NAMALWA (cell line): Measurements from ENCODE around the gene PRKAB1.

Experiments
- DNase-seq: peaks from one replicate; pipeline ENCODE4 v3.0.0-alpha.2; 2015; ENCODE audit warnings: low spot score

PRKAB1 gene

GRCh38 chr12:119661882-119662281 lies 6.1 kb upstream of the PRKAB1 start:
- DNase-seq = no peak

DNA sequence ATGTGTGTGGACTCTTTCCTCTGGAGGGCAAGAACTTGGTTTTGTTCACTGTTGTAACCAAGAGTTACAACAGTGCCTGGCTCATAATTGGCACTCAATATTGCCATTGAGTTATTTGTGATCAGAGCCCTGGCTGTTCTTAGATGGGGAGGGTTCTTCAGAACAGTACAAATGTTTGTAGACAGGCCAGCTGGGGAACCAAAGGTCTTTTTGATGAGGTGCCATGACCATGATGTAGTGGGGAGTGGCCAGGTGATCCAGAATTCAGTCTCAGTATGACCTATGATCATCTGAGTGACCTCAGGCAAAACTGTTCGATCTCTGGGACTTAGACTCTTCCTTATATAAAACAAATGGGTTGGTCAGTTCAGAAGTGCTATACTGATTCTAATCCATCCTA lies 3.3 kb upstream of the PRKAB1 start:
- DNase-seq = no peak

DNA sequence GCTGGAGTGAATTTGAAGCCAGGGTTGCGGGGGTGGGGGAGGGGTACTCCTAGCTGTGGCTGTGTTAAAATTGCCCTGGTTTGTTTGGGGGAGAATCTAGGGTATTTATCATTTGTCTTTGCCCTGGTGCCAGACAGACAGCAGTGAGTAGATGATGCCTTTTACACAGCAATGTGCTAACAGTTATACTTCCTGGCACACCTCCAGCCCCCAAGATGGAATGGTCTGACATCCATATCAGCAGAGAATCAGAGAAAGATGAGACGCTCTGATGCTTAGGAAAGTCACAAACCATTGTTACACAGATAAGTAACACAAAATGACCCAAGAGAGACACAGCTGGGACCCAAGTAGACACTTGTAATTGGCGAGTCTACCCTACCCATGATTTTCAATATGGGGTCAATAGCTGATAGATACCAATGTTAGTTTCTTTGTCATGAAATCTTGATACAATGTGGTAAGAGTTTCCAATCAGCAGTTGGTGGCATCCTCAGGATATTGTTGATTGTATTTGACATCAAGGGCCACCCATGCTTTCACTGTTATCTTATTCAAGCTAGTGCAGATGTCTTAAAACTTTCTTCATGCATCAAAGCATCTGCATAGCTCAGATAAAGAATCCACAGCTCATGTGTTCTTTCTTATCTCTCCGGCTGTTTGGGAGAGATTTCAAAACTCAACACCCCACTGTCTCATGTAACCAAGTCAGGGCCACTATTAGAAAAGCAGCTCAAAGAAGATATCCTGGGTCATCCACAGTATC lies 2.6 kb upstream of the PRKAB1 start:
- no peak for DNase-seq

DNA sequence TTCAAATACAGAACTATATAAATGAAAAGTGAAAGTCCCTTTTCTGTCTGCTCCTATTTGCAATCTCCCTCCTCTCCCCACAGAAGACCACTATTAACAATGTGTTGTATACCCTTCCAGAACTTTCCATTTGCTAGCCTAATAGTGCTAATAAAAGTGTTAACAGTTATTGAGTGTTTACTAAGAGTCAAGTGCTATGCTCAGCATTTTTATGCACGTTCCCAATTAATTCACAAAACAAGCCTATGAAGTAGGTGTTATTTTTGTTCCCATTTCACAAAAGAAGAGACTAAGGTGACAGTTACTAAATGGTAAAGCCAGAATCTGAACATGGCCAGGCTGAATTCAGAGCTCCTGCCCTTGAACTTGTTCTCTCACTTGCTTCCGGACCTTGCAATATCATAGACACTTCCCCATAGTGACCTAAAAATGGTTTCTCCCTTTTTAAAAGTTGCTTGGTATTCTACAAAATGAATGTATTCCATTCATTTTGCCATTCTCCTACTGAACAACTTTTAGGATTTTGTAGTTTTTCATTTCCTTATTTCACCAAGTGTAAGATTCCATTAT lies 1.6 kb upstream of the PRKAB1 start:
- DNase-seq = peak; percentile 34

- DNase-seq = no peak
Measured at GRCh38 chr12:119666900-119667576, 895 bp upstream of the PRKAB1 start.

DNA sequence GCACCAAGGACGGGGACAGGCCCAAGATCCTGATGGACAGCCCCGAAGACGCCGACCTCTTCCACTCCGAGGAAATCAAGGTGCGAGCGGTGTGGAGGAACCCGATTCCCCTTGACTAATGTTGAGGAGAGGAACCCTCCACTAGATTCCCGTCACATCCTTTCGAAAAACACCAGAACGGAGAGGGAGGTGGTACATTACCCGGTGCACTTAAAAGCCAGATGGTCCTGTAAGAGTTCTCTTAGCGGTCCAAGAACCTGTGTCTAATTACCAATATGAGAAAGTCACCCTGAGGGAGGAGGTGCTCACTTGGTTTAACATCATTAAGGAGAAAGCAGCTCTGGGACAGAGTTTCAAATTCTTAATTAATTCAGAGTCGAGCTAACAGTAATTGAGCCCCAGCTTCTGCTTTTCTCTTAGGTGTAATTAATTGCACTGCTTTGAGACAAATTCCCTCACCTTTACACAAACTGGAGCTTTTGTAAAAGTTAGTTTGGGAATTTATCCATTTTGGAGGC lies 450 bp downstream of the PRKAB1 start:
- peak; percentile 42 for DNase-seq

DNA sequence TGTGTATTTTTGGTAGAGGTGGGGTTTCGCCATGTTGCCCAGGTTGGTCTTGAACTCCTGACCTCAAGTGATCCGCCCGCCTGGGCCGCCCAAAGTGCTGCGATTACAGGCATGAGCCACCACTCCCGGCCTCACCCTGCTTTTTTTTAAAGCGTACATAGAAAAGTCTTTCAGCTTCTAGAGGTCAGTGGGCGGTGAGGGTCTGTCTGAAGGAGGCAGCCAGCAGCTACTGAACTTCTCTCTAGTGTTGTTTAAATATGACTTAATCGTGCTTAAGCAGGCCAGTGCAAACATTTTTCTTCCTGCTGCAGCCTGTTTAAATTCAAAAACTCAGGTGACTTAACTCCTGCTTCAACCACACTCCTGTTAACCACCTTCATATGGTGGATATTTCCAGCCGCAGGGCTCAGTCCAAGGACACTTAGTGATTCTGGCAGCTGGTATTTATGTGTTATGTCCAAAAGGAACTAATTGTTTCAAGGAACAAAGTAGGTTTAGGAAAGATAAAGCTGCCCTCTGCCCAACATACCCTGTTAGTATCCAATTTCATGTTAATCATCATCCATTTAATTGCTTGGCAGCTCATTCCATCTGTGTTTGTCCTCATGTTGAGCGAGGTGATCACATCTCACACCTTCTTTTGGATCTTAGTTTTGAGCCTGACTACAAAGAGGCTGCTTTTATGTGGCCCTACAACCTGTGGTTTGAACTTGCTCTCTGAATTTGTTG lies 2.0 kb downstream of the PRKAB1 start:
- no peak for DNase-seq

GRCh38 chr12:119671070-119671469 lies 3.1 kb downstream of the PRKAB1 start:
- DNase-seq = no peak

GRCh38 chr12:119672194-119672593 lies 4.3 kb downstream of the PRKAB1 start:
- no peak for DNase-seq

GRCh38 chr12:119673634-119674033 lies 5.7 kb downstream of the PRKAB1 start:
- no peak for DNase-seq

DNA sequence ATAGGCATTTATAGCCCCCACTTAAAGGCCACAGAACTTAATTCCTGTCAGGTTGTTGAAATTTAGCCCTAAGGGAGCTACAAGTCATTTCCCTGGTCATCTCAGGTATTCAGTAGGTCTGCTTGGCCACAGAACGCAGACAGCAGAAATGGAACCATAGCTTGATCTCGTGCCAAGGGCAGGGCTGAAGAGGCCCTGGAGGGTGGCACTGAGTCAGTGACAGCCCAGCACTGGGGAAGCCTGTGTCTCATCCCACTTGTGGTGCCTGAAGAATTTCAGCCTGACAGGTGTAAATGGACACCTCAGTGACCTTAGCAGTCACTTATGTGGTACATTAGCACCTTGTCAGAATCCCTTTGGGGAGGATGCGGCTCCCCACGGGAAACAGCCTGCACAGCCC lies 6.6 kb downstream of the PRKAB1 start:
- DNase-seq = no peak

GRCh38 chr12:119676022-119676421 lies 8.1 kb downstream of the PRKAB1 start:
- DNase-seq = no peak

DNA sequence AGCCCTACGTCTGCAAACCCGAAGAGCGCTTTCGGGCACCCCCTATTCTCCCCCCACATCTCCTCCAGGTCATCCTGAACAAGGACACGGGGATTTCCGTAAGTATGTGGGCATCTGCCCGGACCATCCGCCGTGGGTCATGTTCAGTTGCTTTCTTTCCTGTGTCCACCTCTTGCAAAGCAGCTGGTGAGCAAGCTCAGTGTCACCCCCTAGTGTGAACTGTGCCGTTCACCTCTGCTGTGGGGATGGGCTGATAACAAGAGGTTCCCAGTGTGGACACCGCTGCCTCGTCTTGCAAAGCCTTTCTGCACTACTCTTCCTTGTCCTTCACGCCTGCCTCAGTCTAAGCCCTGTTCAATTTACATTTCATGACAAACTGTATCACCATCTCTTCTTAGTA lies 8.6 kb downstream of the PRKAB1 start:
- no peak for DNase-seq

- no peak for DNase-seq
Measured at GRCh38 chr12:119678459-119678858, 10.5 kb downstream of the PRKAB1 start.

DNA sequence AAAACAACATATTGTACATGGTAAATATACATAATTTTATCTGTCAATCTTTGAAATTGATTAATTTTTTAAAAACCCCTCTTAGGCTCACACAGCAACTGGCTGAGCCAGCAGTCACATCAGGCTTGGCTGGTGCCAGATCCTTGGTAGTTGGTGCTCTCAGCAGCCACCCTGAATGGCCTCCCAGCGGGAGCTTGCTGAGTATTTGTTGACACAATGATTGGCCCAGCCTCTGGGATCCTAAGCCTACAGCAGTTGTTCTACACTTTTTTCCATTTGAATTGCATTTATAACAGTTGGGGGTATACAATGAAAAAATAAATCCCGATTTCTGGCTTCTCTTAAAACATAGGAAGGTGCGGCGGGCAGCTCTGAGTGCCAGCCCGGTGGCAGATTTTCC lies 11.1 kb downstream of the PRKAB1 start:
- DNase-seq = no peak

DNA sequence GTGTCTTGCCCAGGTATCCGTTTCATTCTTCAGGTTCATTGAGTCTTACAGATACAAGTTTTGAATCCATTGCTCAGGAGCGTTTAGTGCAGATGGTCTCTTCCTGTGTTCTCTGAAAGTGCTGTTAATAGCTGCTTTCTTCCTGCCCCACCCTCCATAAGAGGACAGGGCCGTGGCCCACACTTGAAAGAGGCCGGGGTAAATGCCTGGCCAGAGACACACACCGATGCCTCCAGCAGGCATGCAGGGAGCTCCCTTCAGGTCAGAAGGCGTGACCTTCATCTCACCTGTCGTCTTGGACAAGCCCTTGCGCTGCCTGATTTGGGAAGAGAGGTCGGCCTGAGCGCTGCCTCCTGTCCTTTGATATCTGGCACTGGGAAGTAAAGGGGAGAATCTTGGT lies 11.6 kb downstream of the PRKAB1 start:
- DNase-seq = no peak

GRCh38 chr12:119681111-119681510 lies 13.2 kb downstream of the PRKAB1 start:
- DNase-seq = no peak

- DNase-seq = no peak
Measured at GRCh38 chr12:119681728-119682638, 14.1 kb downstream of the PRKAB1 start.

GRCh38 chr12:119682639-119683252 lies 14.8 kb downstream of the PRKAB1 start:
- peak; percentile 60 for DNase-seq

DNA sequence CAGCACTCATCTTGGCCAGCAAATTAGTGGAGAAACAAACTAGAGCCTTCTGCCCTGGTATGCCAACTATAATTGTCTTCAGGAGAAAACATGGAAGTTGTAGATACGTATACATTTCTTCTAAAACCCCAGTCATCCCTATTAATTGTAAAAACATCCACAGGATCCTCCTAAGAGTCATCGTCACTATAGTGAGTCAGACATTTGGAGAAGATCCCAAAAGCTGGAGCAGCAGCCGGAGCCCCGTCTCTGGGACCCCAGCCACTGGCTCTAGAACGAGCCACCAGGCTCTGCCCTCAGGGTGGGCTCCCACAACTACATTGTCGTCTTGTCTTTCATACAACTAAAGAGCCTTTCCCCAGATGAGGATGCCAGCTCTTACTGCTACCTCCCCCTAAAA lies 15.5 kb downstream of the PRKAB1 start:
- no peak for DNase-seq

DNA sequence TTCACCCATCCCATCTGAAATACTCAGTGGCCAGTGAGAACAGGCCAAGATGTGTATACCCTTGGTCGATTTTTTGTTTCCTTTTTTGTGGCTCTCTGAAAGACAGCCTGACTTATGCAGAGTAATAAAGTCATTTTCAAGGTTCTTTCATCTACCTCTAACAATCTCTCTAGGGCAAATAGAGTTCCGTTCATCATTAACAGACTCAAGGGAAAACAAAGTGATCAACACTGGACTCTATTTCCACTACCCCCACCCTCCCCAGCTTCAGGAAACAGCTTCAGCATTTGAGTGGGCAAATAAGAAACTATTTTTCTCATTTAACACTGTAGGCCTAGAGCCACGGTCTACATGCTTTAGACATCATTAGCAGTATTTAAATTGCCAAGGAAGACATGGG lies 15.9 kb downstream of the PRKAB1 start:
- DNase-seq = no peak
